GM23248 (cell line): Measurements from ENCODE around the gene SMIM14. TPM values are rescaled to one million over a fixed set of nuclear protein-coding genes. Genes with fewer than 3 reads are reported as not detected.
A peak's percentile ranks its signal among the peaks of the same experiment; 100 is the strongest.
"Not testable (repeated sequence)": the region's sequence is repeated elsewhere in the genome, so short reads cannot be mapped to it uniquely, and the experiment has no call there.

Experiments used
- DNase-seq: peaks from one replicate; pipeline ENCODE4 v3.0.0-alpha.2; 2015
- H2AFZ ChIP-seq: fragments of 200-600 bp; sonication (generic); 2 replicates; pipeline ENCODE4 v1.6.1; 2016; ENCODE audit warnings: antibody characterized with exemption
- H3F3A ChIP-seq: fragments of 200-600 bp; sonication (generic); 2 replicates; pipeline ENCODE4 v1.6.1; 2016; ENCODE audit warnings: mild to moderate bottlenecking, antibody characterized with exemption, mixed run types; ENCODE audit not compliant: insufficient read depth
- H3K27ac ChIP-seq: fragments of 200-600 bp; sonication (generic); 2 replicates; pipeline ENCODE4 v1.5.1; 2016; ENCODE audit warnings: mild to moderate bottlenecking
- H3K27me3 ChIP-seq: fragments of 200-600 bp; sonication (generic); replicated peaks from 2 replicates; pipeline ENCODE4 v1.6.1; 2016; ENCODE audit warnings: mild to moderate bottlenecking; ENCODE audit not compliant: insufficient read depth
- H3K36me3 ChIP-seq: fragments of 200-600 bp; sonication (generic); 2 replicates; pipeline ENCODE4 v1.6.1; 2016; ENCODE audit warnings: low read depth, mild to moderate bottlenecking
- H3K4me1 ChIP-seq: fragments of 200-600 bp; sonication (generic); 2 replicates; pipeline ENCODE4 v1.6.1; 2016; ENCODE audit warnings: mild to moderate bottlenecking; ENCODE audit not compliant: insufficient read depth
- H3K4me2 ChIP-seq: fragments of 200-600 bp; sonication (generic); one replicate; pipeline ENCODE4 v1.6.1; 2016; ENCODE audit warnings: mild to moderate bottlenecking; ENCODE audit not compliant: unreplicated experiment
- H3K4me3 ChIP-seq: fragments of 200-600 bp; sonication (generic); 2 replicates; pipeline ENCODE4 v1.5.1; 2016; ENCODE audit warnings: mild to moderate bottlenecking
- H3K79me2 ChIP-seq: fragments of 200-600 bp; sonication (generic); 2 replicates; pipeline ENCODE4 v1.6.1; 2016; ENCODE audit warnings: mild to moderate bottlenecking; ENCODE audit not compliant: insufficient read depth
- H3K9ac ChIP-seq: fragments of 200-600 bp; sonication (generic); 2 replicates; pipeline ENCODE4 v1.6.1; 2016; ENCODE audit warnings: mild to moderate bottlenecking
- H3K9me2 ChIP-seq: fragments of 200-600 bp; sonication (generic); 2 replicates; pipeline ENCODE4 v1.6.1; 2016; ENCODE audit warnings: mixed run types, mild to moderate bottlenecking, moderate library complexity; ENCODE audit not compliant: insufficient read depth
- H3K9me3 ChIP-seq: fragments of 200-600 bp; sonication (generic); one replicate; pipeline ENCODE4 v1.6.1; 2017; ENCODE audit warnings: low read depth
- H4K20me1 ChIP-seq: fragments of 200-600 bp; sonication (generic); 2 replicates; pipeline ENCODE4 v1.6.0; 2016; ENCODE audit not compliant: insufficient read depth
- EZH2 ChIP-seq: fragments of 200-600 bp; sonication (generic); IDR thresholded peaks from 2 replicates; pipeline ENCODE4 v1.6.1; 2018; ENCODE audit warnings: antibody characterized with exemption, mild to moderate bottlenecking; ENCODE audit not compliant: insufficient read depth, poor library complexity, severe bottlenecking
- EZH2phosphoT487 ChIP-seq: fragments of 200-600 bp; sonication (generic); IDR thresholded peaks from 2 replicates; pipeline ENCODE4 v1.6.1; 2018; ENCODE audit warnings: antibody characterized with exemption, moderate library complexity, mild to moderate bottlenecking, low read depth; ENCODE audit not compliant: insufficient read depth
- WGBS, 2 experiments: methylation state at CpG; one replicate each; pipeline ENCODE4 v1.1.6; 2015 to 2017; ENCODE audit warnings: low lambda C conversion rate in 2 of 2, low coverage in 1 of 2; ENCODE audit errors: missing lambda C conversion rate in 2 of 2; 5-methylcytosine and 5-hydroxymethylcytosine counted together
- in situ Hi-C: fragments of 300-500 bp; cut with MboI; formaldehyde crosslinking; loops from 2 replicates; pipeline ENCODE4 v1.15.0; 2020
- polyA plus RNA-seq: library from polyadenylated mRNA; unstranded; fragments of >200 nt; fragmentation: Nextera tagmentation; extraction: Ambion mirVana; gene quantifications from 2 replicates; pipeline ENCODE4 v1.2.1, GENCODE V29; 2016
- total RNA-seq: library from RNA; depleted of rRNA; stranded (reverse); fragments of >200 nt; shearing (Covaris generic); gene quantifications from 2 replicates; pipeline ENCODE4 v1.2.3, GENCODE V29; 2014

The SMIM14 gene
- total and polyA plus RNA-seq, 2 experiments from 2014 or later = 54.5 to 147 TPM

- Histone ChIP-seq H4K20me1 (no peaks in the 10 kb centered on the region), H3K27me3 (no peaks in the 10 kb centered on the region), H3K4me3 (no peak overlapping the region), H3K9me3 (no peaks in the 10 kb centered on the region), H3K27ac (peak overlapping the region; percentile 69), H3K4me1 (peaks cover 8% of the 10 kb centered on the region), H3K79me2 (peaks cover 100% of the 10 kb centered on the region), H3K9ac (peak overlapping the region; percentile 25), H3K4me2 (peak overlapping the region; percentile 19), H2AFZ (no peak overlapping the region), H3K9me2 (no peaks in the 10 kb centered on the region), H3K36me3 (peaks cover 74% of the 10 kb centered on the region), H3F3A (peaks cover 25% of the 10 kb centered on the region)
- TF ChIP-seq EZH2 (no peak), EZH2phosphoT487 (no peak)
- in situ Hi-C loops = no loop called here
- DNase-seq = peak; percentile 38
- WGBS, 2 experiments = 95 to 98% methylated on average over 4 of the region's 4 CpGs
Measured at GRCh38 chr4:39514888-39515401, 123.7 kb downstream of the SMIM14 start.

GRCh38 chr4:39514266-39514665, 124.4 kb downstream of the SMIM14 start:
- H3K4me2 ChIP-seq, H4K20me1 ChIP-seq, in situ Hi-C loops, H3K4me3 ChIP-seq, H3K9me3 ChIP-seq, H3K4me1 ChIP-seq, H3K9ac ChIP-seq, DNase-seq, H3K9me2 ChIP-seq, H3K27me3 ChIP-seq, H2AFZ ChIP-seq: not testable (repeated sequence)
- Histone ChIP-seq H3K27ac (peak overlapping the region; percentile 69; the same call in 1 of the 2 replicates), H3F3A (peaks cover 31% of the 10 kb centered on the region), H3K36me3 (peaks cover 76% of the 10 kb centered on the region), H3K79me2 (peaks cover 100% of the 10 kb centered on the region)
- WGBS, 2 experiments = 79 to 100% methylated on average over 1 of the region's 1 CpG

- Histone ChIP-seq H3F3A (peaks cover 62% of the 10 kb centered on the region), H3K79me2 (peaks cover 92% of the 10 kb centered on the region), H3K9me3 (no peaks in the 10 kb centered on the region), H3K27me3 (no peaks in the 10 kb centered on the region), H3K4me3 (no peak overlapping the region), H3K4me1 (peaks cover 12% of the 10 kb centered on the region), H3K9ac (no peak overlapping the region), H2AFZ (no peak overlapping the region), H3K9me2 (no peaks in the 10 kb centered on the region), H3K27ac (no peak overlapping the region), H3K36me3 (peaks cover 84% of the 10 kb centered on the region), H3K4me2 (no peak overlapping the region), H4K20me1 (no peaks in the 10 kb centered on the region)
- TF ChIP-seq EZH2 (no peak), EZH2phosphoT487 (no peak)
- 97 to 99% methylated on average over 5 of the region's 5 CpGs for WGBS, 2 experiments
- in situ Hi-C loops = no loop called here
- no peak for DNase-seq
Measured at GRCh38 chr4:39510348-39510929, 128.2 kb downstream of the SMIM14 start.

GRCh38 chr4:39505581-39505980, 133.1 kb downstream of the SMIM14 start:
- Histone ChIP-seq H3K36me3 (peaks cover 77% of the 10 kb centered on the region), H3K9me3 (no peaks in the 10 kb centered on the region), H3K27me3 (no peaks in the 10 kb centered on the region), H3K9ac (no peak overlapping the region), H3K27ac (peak overlapping the region; percentile 94), H3K4me2 (no peak overlapping the region), H3K4me1 (peaks cover 37% of the 10 kb centered on the region), H3K79me2 (peaks cover 53% of the 10 kb centered on the region), H3K9me2 (no peaks in the 10 kb centered on the region), H2AFZ (no peak overlapping the region), H3K4me3 (no peak overlapping the region), H3F3A (peaks cover 83% of the 10 kb centered on the region), H4K20me1 (no peaks in the 10 kb centered on the region)
- in situ Hi-C loops = no loop called here
- no peak for TF ChIP-seq EZH2
- TF ChIP-seq EZH2phosphoT487 = no peak
- 89 to 92% methylated on average over 1 of the region's 1 CpG for WGBS, 2 experiments
- peak; percentile 53 for DNase-seq

- H3K9me2 ChIP-seq = no peaks in the 10 kb centered on the region
- H4K20me1 ChIP-seq = no peaks in the 10 kb centered on the region
- no peaks in the 10 kb centered on the region for H3K27me3 ChIP-seq
- no peak for DNase-seq
- H3K79me2 ChIP-seq = peaks cover 46% of the 10 kb centered on the region
- peaks cover 37% of the 10 kb centered on the region for H3K4me1 ChIP-seq
- H3K4me2 ChIP-seq = no peak overlapping the region
- H3K9ac ChIP-seq = peak overlapping the region; percentile 1; the same call in 1 of the 2 replicates
- peaks cover 76% of the 10 kb centered on the region for H3K36me3 ChIP-seq
- in situ Hi-C loops = no loop called here
- H3K27ac ChIP-seq = peak overlapping the region; percentile 94
- H3F3A ChIP-seq = peaks cover 75% of the 10 kb centered on the region
- H2AFZ ChIP-seq = no peak overlapping the region
- WGBS, 2 experiments = 97 to 98% methylated on average over 2 of the region's 2 CpGs
- TF ChIP-seq EZH2 = no peak
- TF ChIP-seq EZH2phosphoT487 = no peak
- H3K9me3 ChIP-seq = no peaks in the 10 kb centered on the region
- no peak overlapping the region for H3K4me3 ChIP-seq
Measured at GRCh38 chr4:39504538-39504937, 134.1 kb downstream of the SMIM14 start.

GRCh38 chr4:39502664-39503035, 136.0 kb downstream of the SMIM14 start:
- in situ Hi-C loops, H3K9me3 ChIP-seq, H4K20me1 ChIP-seq, H3K9me2 ChIP-seq, H3K4me3 ChIP-seq, H3K27me3 ChIP-seq, H2AFZ ChIP-seq: not testable (repeated sequence)
- H3K4me1 ChIP-seq = peaks cover 37% of the 10 kb centered on the region
- 54 to 55% methylated on average over 4 of the region's 4 CpGs for WGBS, 2 experiments
- H3K27ac ChIP-seq = peak overlapping the region; percentile 94
- H3F3A ChIP-seq = peaks cover 68% of the 10 kb centered on the region
- peaks cover 29% of the 10 kb centered on the region for H3K79me2 ChIP-seq
- peak overlapping the region; percentile 78 for H3K4me2 ChIP-seq
- peaks cover 77% of the 10 kb centered on the region for H3K36me3 ChIP-seq
- peak overlapping the region; percentile 71 for H3K9ac ChIP-seq
- DNase-seq = peak; percentile 71
